Cardiac fibroblast (primary cell): ENCODE measurements around the gene IL1RAPL2.
"Not testable (repeated sequence)": the region's sequence is repeated elsewhere in the genome, so short reads cannot be mapped to it uniquely, and the experiment has no call there.

Experiments
- DNase-seq, 2 donors: peaks; one replicate each; pipeline versions ENCODE4 v3.0.0 to v3.0.0-alpha.2; 2010; ENCODE audit warnings: low read depth in 2 of 2
- H3K4me3 ChIP-seq, 2 donors: replicated peaks in 1 of 2; 1 replicate in 1 of 2; 2 replicates in 1 of 2; pipeline ENCODE4 v1.5.1; 2011; ENCODE audit warnings: low read depth in 2 of 2, low read length in 2 of 2, mild to moderate bottlenecking in 2 of 2, moderate library complexity in 1 of 2
- TF ChIP-seq, protein P1 (sequence below): IDR thresholded peaks from one replicate; pipeline ENCODE4 v1.5.1; 2011; ENCODE audit warnings: low read depth, mild to moderate bottlenecking, low read length, inconsistent platforms

IL1RAPL2 gene

GRCh38 chrX:105765691-105766090 lies 1199.7 kb downstream of the IL1RAPL2 start:
- TF ChIP-seq, protein P1, sequence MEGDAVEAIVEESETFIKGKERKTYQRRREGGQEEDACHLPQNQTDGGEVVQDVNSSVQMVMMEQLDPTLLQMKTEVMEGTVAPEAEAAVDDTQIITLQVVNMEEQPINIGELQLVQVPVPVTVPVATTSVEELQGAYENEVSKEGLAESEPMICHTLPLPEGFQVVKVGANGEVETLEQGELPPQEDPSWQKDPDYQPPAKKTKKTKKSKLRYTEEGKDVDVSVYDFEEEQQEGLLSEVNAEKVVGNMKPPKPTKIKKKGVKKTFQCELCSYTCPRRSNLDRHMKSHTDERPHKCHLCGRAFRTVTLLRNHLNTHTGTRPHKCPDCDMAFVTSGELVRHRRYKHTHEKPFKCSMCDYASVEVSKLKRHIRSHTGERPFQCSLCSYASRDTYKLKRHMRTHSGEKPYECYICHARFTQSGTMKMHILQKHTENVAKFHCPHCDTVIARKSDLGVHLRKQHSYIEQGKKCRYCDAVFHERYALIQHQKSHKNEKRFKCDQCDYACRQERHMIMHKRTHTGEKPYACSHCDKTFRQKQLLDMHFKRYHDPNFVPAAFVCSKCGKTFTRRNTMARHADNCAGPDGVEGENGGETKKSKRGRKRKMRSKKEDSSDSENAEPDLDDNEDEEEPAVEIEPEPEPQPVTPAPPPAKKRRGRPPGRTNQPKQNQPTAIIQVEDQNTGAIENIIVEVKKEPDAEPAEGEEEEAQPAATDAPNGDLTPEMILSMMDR, result no peak
- no peak for DNase-seq
- H3K4me3 ChIP-seq, result no peak overlapping the region

- DNase-seq, result no peak
- no peak overlapping the region for H3K4me3 ChIP-seq
- TF ChIP-seq, protein P1, result no peak
Observed at GRCh38 chrX:105773801-105774200, 1207.8 kb downstream of the IL1RAPL2 start.

DNA sequence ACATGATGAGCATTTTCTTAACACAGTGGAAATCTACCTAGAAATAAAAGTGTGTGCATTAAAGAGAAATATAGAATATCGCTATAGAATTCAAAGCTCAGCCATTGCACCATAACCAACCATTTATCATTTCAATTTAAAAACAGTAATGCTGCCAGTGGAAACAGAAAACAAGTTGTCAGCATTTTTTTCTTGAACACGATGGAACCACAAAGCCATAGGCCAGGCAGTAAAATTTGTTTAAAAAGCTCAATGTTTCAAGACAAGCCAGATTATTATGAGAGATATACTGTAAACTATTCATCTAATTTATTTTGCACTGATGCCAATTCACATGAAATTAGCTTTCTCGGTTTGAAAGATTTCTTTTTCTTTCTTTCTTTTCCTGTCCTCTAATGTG lies 1209.7 kb downstream of the IL1RAPL2 start:
- TF ChIP-seq, protein P1, result no peak
- no peak for DNase-seq
- H3K4me3 ChIP-seq, result no peak overlapping the region

DNA sequence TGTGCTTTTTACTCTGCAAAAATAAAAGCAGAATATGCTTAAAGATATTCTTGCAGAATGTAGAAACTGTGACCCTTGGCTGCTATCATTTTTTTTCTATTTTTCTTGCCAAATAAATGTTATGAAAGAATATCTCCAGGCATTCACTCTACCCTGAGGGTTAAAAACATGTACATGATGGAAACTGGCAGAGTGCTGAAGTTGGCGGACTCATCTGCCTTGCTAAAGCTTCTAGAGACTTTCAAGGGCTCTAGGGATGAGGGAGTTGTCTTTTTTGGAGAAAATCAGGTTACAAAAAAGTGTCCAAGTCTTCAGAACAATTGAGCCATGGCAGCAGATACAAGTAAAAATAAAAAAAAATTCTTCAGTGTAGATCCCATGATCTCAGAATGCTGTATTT lies 1215.8 kb downstream of the IL1RAPL2 start:
- TF ChIP-seq, protein P1, result no peak
- peak in 1 of 2 donors; percentile 3 for DNase-seq
- no peak overlapping the region for H3K4me3 ChIP-seq

DNA sequence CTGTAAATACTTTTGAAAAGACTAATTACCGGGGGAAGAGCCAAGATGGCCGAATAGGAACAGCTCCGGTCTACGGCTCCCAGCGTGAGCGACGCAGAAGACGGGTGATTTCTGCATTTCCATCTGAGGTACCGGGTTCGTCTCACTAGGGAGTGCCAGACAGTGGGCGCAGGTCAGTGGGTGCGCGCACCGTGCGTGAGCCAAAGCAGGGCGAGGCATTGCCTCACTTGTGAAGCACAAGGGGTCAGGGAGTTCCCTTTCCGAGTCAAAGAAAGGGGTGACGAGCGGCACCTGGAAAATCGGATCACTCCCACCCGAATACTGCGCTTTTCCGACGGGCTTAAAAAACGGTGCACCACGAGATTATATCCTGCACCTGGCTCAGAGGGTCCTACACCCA lies 1230.9 kb downstream of the IL1RAPL2 start:
- not testable (repeated sequence) for DNase-seq, H3K4me3 ChIP-seq

DNA sequence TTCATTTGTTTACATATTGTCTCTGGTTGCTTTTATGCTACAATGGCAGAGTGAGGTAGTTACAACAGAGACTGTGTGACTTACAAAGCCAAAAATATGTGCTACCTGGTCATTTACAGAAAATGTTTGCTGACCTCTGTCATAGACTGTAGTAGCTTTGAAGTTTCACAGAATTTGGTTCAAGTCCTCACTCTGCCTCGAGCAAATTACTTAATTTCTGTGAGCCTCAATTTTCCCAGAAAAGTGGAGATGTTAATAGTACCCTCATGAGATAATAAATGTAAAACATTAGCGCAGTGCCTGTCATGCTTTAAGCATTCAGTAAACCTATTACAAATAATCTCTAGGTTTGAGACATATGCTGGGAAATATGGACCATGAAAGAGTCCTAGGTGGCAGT lies 1237.9 kb downstream of the IL1RAPL2 start:
- TF ChIP-seq, protein P1, result no peak
- DNase-seq, result no peak
- H3K4me3 ChIP-seq, result no peak overlapping the region

GRCh38 chrX:105805655-105806054 lies 1239.7 kb downstream of the IL1RAPL2 start:
- H3K4me3 ChIP-seq, DNase-seq: not testable (repeated sequence)

DNA sequence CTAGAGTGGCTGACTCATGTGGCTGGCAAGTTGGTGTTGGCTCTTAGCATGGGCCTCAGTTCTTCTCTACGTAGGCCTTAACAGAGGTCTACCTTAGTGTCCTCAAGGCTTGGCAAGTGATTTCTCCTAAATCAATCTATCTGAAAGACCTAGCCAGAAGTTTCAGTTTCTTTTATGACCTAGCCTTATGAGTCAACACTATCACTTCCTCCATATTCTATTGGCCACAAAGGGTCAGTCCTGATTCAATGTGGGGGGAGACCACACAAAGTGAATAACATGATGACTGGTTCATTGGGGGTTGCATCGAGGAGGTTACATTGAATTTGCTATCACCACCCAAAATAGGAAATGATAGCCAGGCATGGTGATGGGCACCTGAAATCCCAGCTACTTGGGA lies 1250.5 kb downstream of the IL1RAPL2 start:
- no peak for DNase-seq
- TF ChIP-seq, protein P1, result no peak
- no peak overlapping the region for H3K4me3 ChIP-seq
